GM23338 (cell line): ENCODE data around the gene SV2C. TPM values are rescaled to one million over a fixed set of nuclear protein-coding genes. Genes with fewer than 3 reads are reported as not detected.

Source experiments
- ATAC-seq: fragments of 200-7000 bp; cut with Tn5 transposase; 3 replicates; pipeline ENCODE4 v1.9.1; 2020
- DNase-seq: peaks from one replicate; pipeline ENCODE4 v3.0.0-alpha.2; 2015; ENCODE audit warnings: low spot score
- H2AFZ ChIP-seq: fragments of 200-600 bp; sonication (generic); 2 replicates; pipeline ENCODE4 v1.8.0; 2016; ENCODE audit warnings: antibody characterized with exemption, mild to moderate bottlenecking, moderate library complexity
- H3F3A ChIP-seq: fragments of 200-600 bp; sonication (generic); replicated peaks from 2 replicates; pipeline ENCODE4 v1.8.0; 2017; ENCODE audit warnings: antibody characterized with exemption, mixed run types, low read depth
- H3K27ac ChIP-seq: fragments of 200-600 bp; sonication (generic); 2 replicates; pipeline ENCODE4 v1.6.1; 2016; ENCODE audit warnings: low read depth
- H3K27me3 ChIP-seq: fragments of 200-600 bp; sonication (generic); 2 replicates; pipeline ENCODE4 v1.8.0; 2016; ENCODE audit warnings: mild to moderate bottlenecking, mixed run types, moderate library complexity; ENCODE audit not compliant: insufficient read depth
- H3K36me3 ChIP-seq: fragments of 200-600 bp; sonication (generic); 2 replicates; pipeline ENCODE4 v1.8.0; 2016; ENCODE audit warnings: mild to moderate bottlenecking; ENCODE audit not compliant: insufficient read depth
- H3K4me1 ChIP-seq: fragments of 200-600 bp; sonication (generic); 2 replicates; pipeline ENCODE4 v1.8.0; 2016; ENCODE audit warnings: mild to moderate bottlenecking, moderate library complexity; ENCODE audit not compliant: insufficient read depth
- H3K4me2 ChIP-seq: fragments of 200-600 bp; sonication (generic); 2 replicates; pipeline ENCODE4 v1.7.1; 2017; ENCODE audit warnings: mixed run types
- H3K4me3 ChIP-seq: fragments of 200-600 bp; sonication (generic); 2 replicates; pipeline ENCODE4 v1.6.1; 2016; ENCODE audit warnings: mixed run types
- H3K79me2 ChIP-seq: fragments of 200-600 bp; sonication (generic); replicated peaks from 2 replicates; pipeline ENCODE4 v1.8.0; 2017; ENCODE audit warnings: mild to moderate bottlenecking; ENCODE audit not compliant: insufficient read depth
- H3K9me2 ChIP-seq: fragments of 200-600 bp; sonication (generic); 2 replicates; pipeline ENCODE4 v1.8.0; 2017; ENCODE audit not compliant: insufficient read depth
- H4K20me1 ChIP-seq: fragments of 200-600 bp; sonication (generic); replicated peaks from 2 replicates; pipeline ENCODE4 v1.8.0; 2017; ENCODE audit warnings: mild to moderate bottlenecking; ENCODE audit not compliant: insufficient read depth
- H3K27ac Mint-ChIP-seq: 2 replicates; pipeline ENCODE4 v1.8.0; 2020; ENCODE audit warnings: inconsistent platforms, mild to moderate bottlenecking, moderate library complexity, mixed read lengths
- H3K27me3 Mint-ChIP-seq: 3 replicates; pipeline ENCODE4 v1.8.0; 2022; ENCODE audit warnings: low read depth, mild to moderate bottlenecking, moderate library complexity, mixed read lengths, inconsistent platforms; ENCODE audit not compliant: insufficient read depth, poor library complexity
- H3K36me3 Mint-ChIP-seq: 3 replicates; pipeline ENCODE4 v1.8.0; 2021; ENCODE audit warnings: low read depth, mild to moderate bottlenecking, inconsistent platforms, moderate library complexity, mixed read lengths
- H3K4me1 Mint-ChIP-seq: 3 replicates; pipeline ENCODE4 v1.8.0; 2020; ENCODE audit warnings: mild to moderate bottlenecking, inconsistent platforms, mixed read lengths
- H3K4me3 Mint-ChIP-seq: 3 replicates; pipeline ENCODE4 v1.8.0; 2021; ENCODE audit warnings: moderate library complexity, mild to moderate bottlenecking, inconsistent platforms, mixed read lengths
- H3K9me3 Mint-ChIP-seq: 3 replicates; pipeline ENCODE4 v1.8.0; 2020; ENCODE audit warnings: moderate library complexity, mild to moderate bottlenecking, inconsistent platforms, mixed read lengths
- CREB1 ChIP-seq: fragments of 250-450 bp; sonication (Bioruptor Pico); IDR thresholded peaks from 2 replicates; pipeline ENCODE4 v1.5.0; 2020; ENCODE audit warnings: low read depth, mild to moderate bottlenecking, moderate library complexity
- EZH2 ChIP-seq: fragments of 200-600 bp; sonication (generic); IDR thresholded peaks from one replicate; pipeline ENCODE4 v1.8.0; 2017; ENCODE audit warnings: antibody characterized with exemption, mild to moderate bottlenecking, low read depth; ENCODE audit not compliant: unreplicated experiment
- EZH2phosphoT487 ChIP-seq: fragments of 200-600 bp; sonication (generic); IDR thresholded peaks from one replicate; pipeline ENCODE4 v1.8.1; 2018; ENCODE audit warnings: antibody characterized with exemption; ENCODE audit not compliant: unreplicated experiment
- JUNB ChIP-seq: IDR thresholded peaks from one replicate; pipeline ENCODE4 v1.6.1; 2016; ENCODE audit warnings: antibody characterized with exemption; ENCODE audit not compliant: unreplicated experiment
- NANOG ChIP-seq: IDR thresholded peaks from 2 replicates; pipeline ENCODE4 v1.6.1; 2016; ENCODE audit warnings: antibody characterized with exemption, borderline replicate concordance
- POLR2AphosphoS5 ChIP-seq: IDR thresholded peaks from 2 replicates; pipeline ENCODE4 v1.6.1; 2016; ENCODE audit warnings: antibody characterized with exemption, low read depth
- STAT1 ChIP-seq: IDR thresholded peaks from one replicate; pipeline ENCODE4 v1.6.1; 2016; ENCODE audit warnings: antibody characterized with exemption; ENCODE audit not compliant: unreplicated experiment
- ZNF114 ChIP-seq: fragments of 250-450 bp; sonication (Bioruptor Pico); IDR thresholded peaks from 2 replicates; pipeline ENCODE4 v1.5.0; 2020; ENCODE audit warnings: mild to moderate bottlenecking, moderate library complexity
- ZNF331 ChIP-seq: fragments of 250-450 bp; sonication (Bioruptor Pico); IDR thresholded peaks from 2 replicates; pipeline ENCODE4 v1.5.0; 2020; ENCODE audit warnings: low read depth, mild to moderate bottlenecking, moderate library complexity
- polyA plus RNA-seq: library from polyadenylated mRNA; unstranded; fragments of >200 nt; fragmentation: Nextera tagmentation; extraction: Ambion mirVana; gene quantifications from 2 replicates; pipeline ENCODE4 v1.2.1, GENCODE V29; 2016
- total RNA-seq: library from RNA; depleted of rRNA; stranded (reverse); fragments of >200 nt; shearing (Covaris generic); gene quantifications from 2 replicates; pipeline ENCODE4 v1.2.3, GENCODE V29; 2014
- TF ChIP-seq, protein P1 (sequence below): IDR thresholded peaks from one replicate; pipeline ENCODE4 v1.6.1; 2018; ENCODE audit warnings: antibody characterized with exemption; ENCODE audit not compliant: unreplicated experiment
- TF ChIP-seq, protein P2 (sequence below): IDR thresholded peaks from 2 replicates; pipeline ENCODE4 v1.6.1; 2016; ENCODE audit warnings: antibody characterized with exemption
- TF ChIP-seq, protein P3 (sequence below): fragments of 250-450 bp; sonication (Bioruptor Pico); IDR thresholded peaks from 2 replicates; pipeline ENCODE4 v1.5.0; 2020; ENCODE audit warnings: mild to moderate bottlenecking, moderate library complexity
- TF ChIP-seq, protein P4 (sequence below), 2 experiments: fragments of 200-600 bp in 1 of 2; sonication (generic) in 1 of 2; conservative IDR thresholded peaks; 2 replicates each; pipeline versions ENCODE4 v1.5.1 to v1.6.1; 2016 to 2017; ENCODE audit warnings: antibody characterized with exemption in 2 of 2, low read depth in 2 of 2, mild to moderate bottlenecking in 2 of 2, moderate library complexity in 1 of 2

SV2C gene
- total and polyA plus RNA-seq, 2 experiments from 2014 or later: 0.05 to 0.07 TPM

DNA sequence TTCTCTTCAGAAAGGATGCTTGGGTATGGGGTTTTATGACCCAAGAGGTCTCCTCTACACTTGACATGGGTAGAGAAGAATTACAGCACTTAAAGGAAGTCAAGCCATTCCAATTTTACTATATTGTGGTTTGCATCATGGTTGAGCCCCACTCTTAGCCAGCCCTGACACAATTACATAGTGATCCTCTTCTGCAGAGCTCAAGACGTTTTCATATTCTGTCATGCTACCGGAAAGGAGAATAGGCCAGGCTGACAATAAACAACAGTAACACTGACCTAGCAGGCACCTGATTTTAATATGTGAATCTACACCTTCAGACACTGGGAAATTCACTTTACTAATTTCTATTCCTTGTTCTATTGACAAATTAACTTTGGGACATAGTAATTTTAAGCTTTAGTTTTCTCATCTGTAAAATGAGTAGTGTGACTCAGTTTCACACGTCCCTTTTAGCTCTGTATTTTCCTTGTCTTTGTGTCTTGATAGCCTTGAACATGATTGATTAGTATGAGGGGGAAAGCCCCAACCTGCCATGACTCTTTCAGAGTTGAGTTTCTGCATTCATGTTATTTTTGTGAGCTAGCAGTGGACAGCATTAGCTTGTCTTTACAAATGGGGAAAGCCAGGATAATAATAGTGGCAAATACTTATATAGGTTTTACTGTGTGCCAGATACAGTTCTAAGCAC lies 83.8 kb downstream of the SV2C start:
- TF ChIP-seq JUNB (no peak), NANOG (no peak), ZNF114 (no peak), STAT1 (no peak), CREB1 (CRISPR knock-in tag) (no peak), EZH2phosphoT487 (no peak), EZH2 (no peak), POLR2AphosphoS5 (no peak), ZNF331 (CRISPR knock-in tag) (no peak)
- TF ChIP-seq, protein P1, sequence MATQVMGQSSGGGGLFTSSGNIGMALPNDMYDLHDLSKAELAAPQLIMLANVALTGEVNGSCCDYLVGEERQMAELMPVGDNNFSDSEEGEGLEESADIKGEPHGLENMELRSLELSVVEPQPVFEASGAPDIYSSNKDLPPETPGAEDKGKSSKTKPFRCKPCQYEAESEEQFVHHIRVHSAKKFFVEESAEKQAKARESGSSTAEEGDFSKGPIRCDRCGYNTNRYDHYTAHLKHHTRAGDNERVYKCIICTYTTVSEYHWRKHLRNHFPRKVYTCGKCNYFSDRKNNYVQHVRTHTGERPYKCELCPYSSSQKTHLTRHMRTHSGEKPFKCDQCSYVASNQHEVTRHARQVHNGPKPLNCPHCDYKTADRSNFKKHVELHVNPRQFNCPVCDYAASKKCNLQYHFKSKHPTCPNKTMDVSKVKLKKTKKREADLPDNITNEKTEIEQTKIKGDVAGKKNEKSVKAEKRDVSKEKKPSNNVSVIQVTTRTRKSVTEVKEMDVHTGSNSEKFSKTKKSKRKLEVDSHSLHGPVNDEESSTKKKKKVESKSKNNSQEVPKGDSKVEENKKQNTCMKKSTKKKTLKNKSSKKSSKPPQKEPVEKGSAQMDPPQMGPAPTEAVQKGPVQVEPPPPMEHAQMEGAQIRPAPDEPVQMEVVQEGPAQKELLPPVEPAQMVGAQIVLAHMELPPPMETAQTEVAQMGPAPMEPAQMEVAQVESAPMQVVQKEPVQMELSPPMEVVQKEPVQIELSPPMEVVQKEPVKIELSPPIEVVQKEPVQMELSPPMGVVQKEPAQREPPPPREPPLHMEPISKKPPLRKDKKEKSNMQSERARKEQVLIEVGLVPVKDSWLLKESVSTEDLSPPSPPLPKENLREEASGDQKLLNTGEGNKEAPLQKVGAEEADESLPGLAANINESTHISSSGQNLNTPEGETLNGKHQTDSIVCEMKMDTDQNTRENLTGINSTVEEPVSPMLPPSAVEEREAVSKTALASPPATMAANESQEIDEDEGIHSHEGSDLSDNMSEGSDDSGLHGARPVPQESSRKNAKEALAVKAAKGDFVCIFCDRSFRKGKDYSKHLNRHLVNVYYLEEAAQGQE: no peak
- TF ChIP-seq, protein P2, sequence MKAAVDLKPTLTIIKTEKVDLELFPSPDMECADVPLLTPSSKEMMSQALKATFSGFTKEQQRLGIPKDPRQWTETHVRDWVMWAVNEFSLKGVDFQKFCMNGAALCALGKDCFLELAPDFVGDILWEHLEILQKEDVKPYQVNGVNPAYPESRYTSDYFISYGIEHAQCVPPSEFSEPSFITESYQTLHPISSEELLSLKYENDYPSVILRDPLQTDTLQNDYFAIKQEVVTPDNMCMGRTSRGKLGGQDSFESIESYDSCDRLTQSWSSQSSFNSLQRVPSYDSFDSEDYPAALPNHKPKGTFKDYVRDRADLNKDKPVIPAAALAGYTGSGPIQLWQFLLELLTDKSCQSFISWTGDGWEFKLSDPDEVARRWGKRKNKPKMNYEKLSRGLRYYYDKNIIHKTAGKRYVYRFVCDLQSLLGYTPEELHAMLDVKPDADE: no peak
- TF ChIP-seq, protein P3, sequence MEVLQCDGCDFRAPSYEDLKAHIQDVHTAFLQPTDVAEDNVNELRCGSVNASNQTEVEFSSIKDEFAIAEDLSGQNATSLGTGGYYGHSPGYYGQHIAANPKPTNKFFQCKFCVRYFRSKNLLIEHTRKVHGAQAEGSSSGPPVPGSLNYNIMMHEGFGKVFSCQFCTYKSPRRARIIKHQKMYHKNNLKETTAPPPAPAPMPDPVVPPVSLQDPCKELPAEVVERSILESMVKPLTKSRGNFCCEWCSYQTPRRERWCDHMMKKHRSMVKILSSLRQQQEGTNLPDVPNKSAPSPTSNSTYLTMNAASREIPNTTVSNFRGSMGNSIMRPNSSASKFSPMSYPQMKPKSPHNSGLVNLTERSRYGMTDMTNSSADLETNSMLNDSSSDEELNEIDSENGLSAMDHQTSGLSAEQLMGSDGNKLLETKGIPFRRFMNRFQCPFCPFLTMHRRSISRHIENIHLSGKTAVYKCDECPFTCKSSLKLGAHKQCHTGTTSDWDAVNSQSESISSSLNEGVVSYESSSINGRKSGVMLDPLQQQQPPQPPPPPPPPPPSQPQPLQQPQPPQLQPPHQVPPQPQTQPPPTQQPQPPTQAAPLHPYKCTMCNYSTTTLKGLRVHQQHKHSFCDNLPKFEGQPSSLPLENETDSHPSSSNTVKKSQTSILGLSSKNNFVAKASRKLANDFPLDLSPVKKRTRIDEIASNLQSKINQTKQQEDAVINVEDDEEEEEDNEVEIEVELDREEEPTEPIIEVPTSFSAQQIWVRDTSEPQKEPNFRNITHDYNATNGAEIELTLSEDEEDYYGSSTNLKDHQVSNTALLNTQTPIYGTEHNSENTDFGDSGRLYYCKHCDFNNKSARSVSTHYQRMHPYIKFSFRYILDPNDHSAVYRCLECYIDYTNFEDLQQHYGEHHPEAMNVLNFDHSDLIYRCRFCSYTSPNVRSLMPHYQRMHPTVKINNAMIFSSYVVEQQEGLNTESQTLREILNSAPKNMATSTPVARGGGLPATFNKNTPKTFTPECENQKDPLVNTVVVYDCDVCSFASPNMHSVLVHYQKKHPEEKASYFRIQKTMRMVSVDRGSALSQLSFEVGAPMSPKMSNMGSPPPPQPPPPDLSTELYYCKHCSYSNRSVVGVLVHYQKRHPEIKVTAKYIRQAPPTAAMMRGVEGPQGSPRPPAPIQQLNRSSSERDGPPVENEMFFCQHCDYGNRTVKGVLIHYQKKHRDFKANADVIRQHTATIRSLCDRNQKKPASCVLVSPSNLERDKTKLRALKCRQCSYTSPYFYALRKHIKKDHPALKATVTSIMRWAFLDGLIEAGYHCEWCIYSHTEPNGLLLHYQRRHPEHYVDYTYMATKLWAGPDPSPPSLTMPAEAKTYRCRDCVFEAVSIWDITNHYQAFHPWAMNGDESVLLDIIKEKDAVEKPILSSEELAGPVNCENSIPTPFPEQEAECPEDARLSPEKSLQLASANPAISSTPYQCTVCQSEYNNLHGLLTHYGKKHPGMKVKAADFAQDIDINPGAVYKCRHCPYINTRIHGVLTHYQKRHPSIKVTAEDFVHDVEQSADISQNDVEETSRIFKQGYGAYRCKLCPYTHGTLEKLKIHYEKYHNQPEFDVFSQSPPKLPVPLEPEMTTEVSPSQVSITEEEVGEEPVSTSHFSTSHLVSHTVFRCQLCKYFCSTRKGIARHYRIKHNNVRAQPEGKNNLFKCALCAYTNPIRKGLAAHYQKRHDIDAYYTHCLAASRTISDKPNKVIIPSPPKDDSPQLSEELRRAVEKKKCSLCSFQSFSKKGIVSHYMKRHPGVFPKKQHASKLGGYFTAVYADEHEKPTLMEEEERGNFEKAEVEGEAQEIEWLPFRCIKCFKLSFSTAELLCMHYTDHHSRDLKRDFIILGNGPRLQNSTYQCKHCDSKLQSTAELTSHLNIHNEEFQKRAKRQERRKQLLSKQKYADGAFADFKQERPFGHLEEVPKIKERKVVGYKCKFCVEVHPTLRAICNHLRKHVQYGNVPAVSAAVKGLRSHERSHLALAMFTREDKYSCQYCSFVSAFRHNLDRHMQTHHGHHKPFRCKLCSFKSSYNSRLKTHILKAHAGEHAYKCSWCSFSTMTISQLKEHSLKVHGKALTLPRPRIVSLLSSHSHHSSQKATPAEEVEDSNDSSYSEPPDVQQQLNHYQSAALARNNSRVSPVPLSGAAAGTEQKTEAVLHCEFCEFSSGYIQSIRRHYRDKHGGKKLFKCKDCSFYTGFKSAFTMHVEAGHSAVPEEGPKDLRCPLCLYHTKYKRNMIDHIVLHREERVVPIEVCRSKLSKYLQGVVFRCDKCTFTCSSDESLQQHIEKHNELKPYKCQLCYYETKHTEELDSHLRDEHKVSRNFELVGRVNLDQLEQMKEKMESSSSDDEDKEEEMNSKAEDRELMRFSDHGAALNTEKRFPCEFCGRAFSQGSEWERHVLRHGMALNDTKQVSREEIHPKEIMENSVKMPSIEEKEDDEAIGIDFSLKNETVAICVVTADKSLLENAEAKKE: no peak
- TF ChIP-seq, protein P4, sequence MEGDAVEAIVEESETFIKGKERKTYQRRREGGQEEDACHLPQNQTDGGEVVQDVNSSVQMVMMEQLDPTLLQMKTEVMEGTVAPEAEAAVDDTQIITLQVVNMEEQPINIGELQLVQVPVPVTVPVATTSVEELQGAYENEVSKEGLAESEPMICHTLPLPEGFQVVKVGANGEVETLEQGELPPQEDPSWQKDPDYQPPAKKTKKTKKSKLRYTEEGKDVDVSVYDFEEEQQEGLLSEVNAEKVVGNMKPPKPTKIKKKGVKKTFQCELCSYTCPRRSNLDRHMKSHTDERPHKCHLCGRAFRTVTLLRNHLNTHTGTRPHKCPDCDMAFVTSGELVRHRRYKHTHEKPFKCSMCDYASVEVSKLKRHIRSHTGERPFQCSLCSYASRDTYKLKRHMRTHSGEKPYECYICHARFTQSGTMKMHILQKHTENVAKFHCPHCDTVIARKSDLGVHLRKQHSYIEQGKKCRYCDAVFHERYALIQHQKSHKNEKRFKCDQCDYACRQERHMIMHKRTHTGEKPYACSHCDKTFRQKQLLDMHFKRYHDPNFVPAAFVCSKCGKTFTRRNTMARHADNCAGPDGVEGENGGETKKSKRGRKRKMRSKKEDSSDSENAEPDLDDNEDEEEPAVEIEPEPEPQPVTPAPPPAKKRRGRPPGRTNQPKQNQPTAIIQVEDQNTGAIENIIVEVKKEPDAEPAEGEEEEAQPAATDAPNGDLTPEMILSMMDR (conservative IDR thresholded peaks at IDR 0.05; ENCODE audit: low read depth in 2 of 2): no peak
- Histone ChIP-seq H3K4me1 (no peaks in the 10 kb centered on the region), H4K20me1 (no peaks in the 10 kb centered on the region), H3K79me2 (no peaks in the 10 kb centered on the region), H2AFZ (no peak overlapping the region), H3K27me3 (no peaks in the 10 kb centered on the region), H3F3A (no peaks in the 10 kb centered on the region), H3K9me2 (peaks cover 12% of the 10 kb centered on the region; the same call in 1 of the 2 replicates), H3K36me3 (no peaks in the 10 kb centered on the region), H3K4me2 (no peak overlapping the region), H3K27ac (no peak overlapping the region), H3K4me3 (no peak overlapping the region)
- Mint-ChIP-seq H3K4me1 (no peaks in the 10 kb centered on the region), H3K27ac (no peak overlapping the region), H3K36me3 (no peaks in the 10 kb centered on the region), H3K27me3 (no peaks in the 10 kb centered on the region), H3K9me3 (peaks cover 7% of the 10 kb centered on the region; the same call in 2 of the 3 replicates), H3K4me3 (no peak overlapping the region)
- no peak for ATAC-seq
- no peak for DNase-seq
